Measurements from ENCODE around the gene PPP1R13B. TPM values are rescaled to one million over a fixed set of nuclear protein-coding genes. Genes with fewer than 3 reads are reported as not detected.
A peak's percentile ranks its signal among the peaks of the same experiment; 100 is the strongest.

PPP1R13B gene
- total RNA-seq, 2 donors from 2014 or later: 10.0 to 10.4 TPM

DNA sequence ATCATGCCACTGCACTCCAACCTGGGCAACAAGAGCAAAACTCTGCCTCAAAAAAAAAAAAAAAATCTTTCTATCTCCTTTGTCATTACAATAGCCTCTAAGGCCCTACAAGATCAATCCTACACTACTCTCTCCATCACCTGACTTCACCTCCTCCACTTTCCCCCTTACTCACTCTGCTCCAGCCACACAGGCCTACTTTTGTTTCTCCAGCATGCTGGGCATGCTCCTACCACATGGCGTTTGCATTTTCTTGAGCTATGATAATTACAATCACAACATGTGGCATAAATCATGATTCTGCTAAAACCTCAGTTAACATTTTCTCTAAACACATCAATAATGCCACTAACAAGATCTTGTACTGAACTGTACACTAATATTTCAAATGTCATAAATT is 7.8 kb downstream of the PPP1R13B start:
- H3K9me3 Mint-ChIP-seq: no peaks in the 10 kb centered on the region
- ATAC-seq (replicated peaks): no peak
- H3K27ac Mint-ChIP-seq: peak overlapping the region; percentile 5
- H3K36me3 Mint-ChIP-seq (ENCODE audit: low read depth): peaks cover 7% of the 10 kb centered on the region
- no peak overlapping the region for H3K4me3 Mint-ChIP-seq
- peaks cover 15% of the 10 kb centered on the region for H3K4me1 Mint-ChIP-seq
- no peaks in the 10 kb centered on the region for H3K27me3 Mint-ChIP-seq

- Mint-ChIP-seq H3K9me3 (no peaks in the 10 kb centered on the region), H3K27me3 (no peaks in the 10 kb centered on the region), H3K4me1 (peaks cover 15% of the 10 kb centered on the region), H3K36me3 (ENCODE audit: low read depth) (peaks cover 2% of the 10 kb centered on the region), H3K4me3 (no peak overlapping the region), H3K27ac (peak overlapping the region; percentile 60)
- no peak for ATAC-seq (replicated peaks)
Observed at GRCh38 chr14:103838117-103838516, 9.3 kb downstream of the PPP1R13B start.

DNA sequence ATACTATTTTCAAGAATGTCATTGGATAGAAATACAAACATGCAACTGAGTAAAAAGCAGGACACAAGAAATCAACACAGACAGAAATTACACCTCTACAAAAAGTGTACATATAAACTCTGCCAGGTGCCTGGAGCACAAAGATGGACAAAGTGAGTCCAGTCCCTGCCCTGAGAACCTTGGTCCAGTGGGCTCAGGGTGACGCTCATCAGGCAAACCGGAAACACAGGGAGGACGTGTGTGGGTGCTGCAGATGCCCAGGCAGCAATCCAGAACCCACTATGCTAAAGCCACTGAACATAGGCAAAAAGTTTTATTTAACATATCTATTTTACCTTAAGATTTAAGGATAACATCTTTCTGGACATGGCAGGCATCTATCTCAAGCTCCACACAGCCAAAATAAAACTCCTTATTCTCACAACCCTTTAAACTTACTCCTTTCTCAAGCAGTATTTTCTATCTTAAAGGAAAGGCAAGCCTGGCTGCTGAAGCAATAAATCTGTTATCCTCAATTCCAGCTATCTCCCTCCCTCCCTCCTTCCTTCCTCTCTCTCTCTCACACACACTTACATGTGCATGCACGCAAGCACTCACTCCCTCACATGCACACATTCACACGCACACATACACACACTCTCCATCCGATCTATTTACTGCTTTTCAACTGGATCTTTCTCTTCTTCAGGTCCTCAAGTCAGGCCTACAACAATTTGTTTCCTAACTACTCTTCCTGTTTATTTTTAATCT is 10.2 kb downstream of the PPP1R13B start:
- Mint-ChIP-seq H3K9me3 (no peaks in the 10 kb centered on the region), H3K4me1 (peaks cover 15% of the 10 kb centered on the region), H3K4me3 (no peak overlapping the region), H3K27ac (no peak overlapping the region), H3K36me3 (ENCODE audit: low read depth) (no peaks in the 10 kb centered on the region), H3K27me3 (no peaks in the 10 kb centered on the region)
- ATAC-seq (replicated peaks): no peak

- no peak overlapping the region for H3K4me3 Mint-ChIP-seq
- peaks cover 15% of the 10 kb centered on the region for H3K4me1 Mint-ChIP-seq
- H3K27me3 Mint-ChIP-seq: no peaks in the 10 kb centered on the region
- H3K9me3 Mint-ChIP-seq: no peaks in the 10 kb centered on the region
- H3K36me3 Mint-ChIP-seq (ENCODE audit: low read depth): no peaks in the 10 kb centered on the region
- H3K27ac Mint-ChIP-seq: peak overlapping the region; percentile 46
- ATAC-seq (replicated peaks): no peak
Observed at GRCh38 chr14:103834956-103835355, 12.4 kb downstream of the PPP1R13B start.

DNA sequence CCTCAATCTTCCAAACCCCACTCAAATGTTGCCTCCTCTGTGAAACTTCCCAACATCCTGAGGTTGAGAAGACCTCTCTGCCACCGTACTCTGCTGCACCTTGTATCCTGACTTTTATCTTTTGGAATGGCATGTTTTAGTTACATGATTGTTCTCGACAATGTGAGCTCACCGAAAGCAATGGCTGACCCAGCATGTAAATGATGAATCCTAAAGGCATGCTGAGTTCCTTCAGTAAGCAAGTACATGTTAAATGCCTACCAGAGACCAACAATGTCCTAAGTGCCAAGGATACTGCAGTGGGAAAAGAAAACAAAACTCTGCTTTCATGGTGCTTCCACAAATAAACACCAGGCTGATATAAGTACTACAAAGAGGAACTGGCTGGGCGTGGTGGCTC is 13.7 kb downstream of the PPP1R13B start:
- ATAC-seq (replicated peaks): no peak
- Mint-ChIP-seq H3K27ac (no peak overlapping the region), H3K27me3 (no peaks in the 10 kb centered on the region), H3K4me1 (peaks cover 11% of the 10 kb centered on the region), H3K36me3 (ENCODE audit: low read depth) (no peaks in the 10 kb centered on the region), H3K4me3 (no peak overlapping the region), H3K9me3 (no peaks in the 10 kb centered on the region)

DNA sequence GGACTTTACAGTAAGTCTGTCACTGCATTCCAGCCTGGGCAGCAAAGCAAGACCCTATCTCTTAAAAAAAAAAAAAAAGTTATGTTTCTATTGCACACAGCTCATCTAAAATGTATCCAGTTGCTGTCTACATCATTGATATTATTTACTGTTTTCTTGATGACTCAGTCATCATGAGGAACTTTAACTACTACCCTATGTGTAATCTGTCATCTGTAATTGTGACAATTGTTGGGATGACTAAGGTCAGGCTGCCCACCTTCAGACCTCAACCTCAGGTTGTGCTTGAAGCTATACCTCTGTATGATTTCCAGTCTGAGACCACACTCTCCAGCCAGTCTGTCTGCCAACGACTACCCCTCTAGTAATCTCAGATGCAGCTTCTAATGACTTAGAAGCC is 15.3 kb downstream of the PPP1R13B start:
- H3K4me1 Mint-ChIP-seq: no peaks in the 10 kb centered on the region
- ATAC-seq (replicated peaks): peak; percentile 40
- H3K4me3 Mint-ChIP-seq: no peak overlapping the region
- H3K36me3 Mint-ChIP-seq (ENCODE audit: low read depth): no peaks in the 10 kb centered on the region
- H3K27me3 Mint-ChIP-seq: no peaks in the 10 kb centered on the region
- H3K27ac Mint-ChIP-seq: no peak overlapping the region
- H3K9me3 Mint-ChIP-seq: no peaks in the 10 kb centered on the region

DNA sequence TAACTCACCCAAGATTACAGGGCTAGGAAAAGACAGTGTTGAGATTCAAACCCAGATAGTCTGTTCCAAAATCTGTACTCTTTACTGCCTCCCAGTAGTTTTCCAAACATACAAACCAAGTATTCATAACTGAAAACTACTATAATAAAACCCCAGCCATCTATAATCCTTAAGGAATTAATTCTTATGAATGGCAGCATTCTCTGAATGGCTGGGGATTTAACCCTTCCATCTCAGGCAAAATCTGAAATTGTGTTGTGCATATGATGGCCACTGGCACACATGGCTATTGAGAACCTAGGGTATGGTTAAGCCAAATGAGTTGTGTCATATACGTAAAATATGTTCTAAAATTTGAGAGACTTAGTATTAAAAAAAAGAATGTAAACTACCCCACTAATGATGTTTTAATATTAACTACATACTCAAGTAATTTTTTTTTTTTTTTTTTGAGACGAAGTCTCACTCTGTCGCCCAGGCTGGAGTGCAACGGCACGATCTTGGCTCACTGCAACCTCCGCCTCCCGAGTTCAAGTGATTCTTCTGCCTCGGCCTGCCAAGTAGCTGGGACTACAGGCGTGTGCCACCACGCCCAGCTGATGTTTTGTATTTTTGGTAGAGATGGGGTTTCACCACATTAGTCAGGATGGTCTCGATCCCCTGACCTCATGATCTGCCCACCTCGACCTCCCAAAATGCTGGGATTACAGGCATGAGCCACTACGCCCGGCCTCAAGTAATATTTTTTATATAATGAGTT is 16.7 kb downstream of the PPP1R13B start:
- no peaks in the 10 kb centered on the region for H3K27me3 Mint-ChIP-seq
- H3K36me3 Mint-ChIP-seq (ENCODE audit: low read depth): no peaks in the 10 kb centered on the region
- no peak overlapping the region for H3K27ac Mint-ChIP-seq
- H3K4me1 Mint-ChIP-seq: no peaks in the 10 kb centered on the region
- no peak for ATAC-seq (replicated peaks)
- no peak overlapping the region for H3K4me3 Mint-ChIP-seq
- no peaks in the 10 kb centered on the region for H3K9me3 Mint-ChIP-seq

GRCh38 chr14:103828315-103828967 is 18.9 kb downstream of the PPP1R13B start:
- Mint-ChIP-seq H3K4me1 (no peaks in the 10 kb centered on the region), H3K9me3 (no peaks in the 10 kb centered on the region), H3K36me3 (ENCODE audit: low read depth) (no peaks in the 10 kb centered on the region), H3K27me3 (no peaks in the 10 kb centered on the region), H3K4me3 (no peak overlapping the region), H3K27ac (no peak overlapping the region)
- ATAC-seq (replicated peaks): no peak

DNA sequence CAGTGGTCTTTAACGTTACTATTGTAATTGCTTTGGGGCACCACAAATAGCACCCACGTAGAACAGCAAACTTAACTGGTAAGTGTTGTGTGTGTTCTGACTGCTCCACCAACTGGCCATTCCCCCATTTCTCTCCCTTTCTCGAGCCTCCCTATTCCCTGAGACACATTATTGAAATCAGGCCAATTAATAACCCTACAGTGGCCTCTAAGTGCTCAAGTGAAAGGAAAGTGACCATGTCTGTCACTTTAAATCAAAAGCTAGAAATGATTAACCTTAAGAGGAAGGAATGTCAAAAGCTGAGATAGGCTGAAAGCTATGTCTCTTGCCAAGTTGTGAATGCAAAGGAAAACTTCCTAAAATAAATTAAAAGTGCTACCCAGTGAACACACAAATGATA is 22.3 kb downstream of the PPP1R13B start:
- Mint-ChIP-seq H3K9me3 (no peaks in the 10 kb centered on the region), H3K36me3 (ENCODE audit: low read depth) (no peaks in the 10 kb centered on the region), H3K27ac (no peak overlapping the region), H3K4me1 (peaks cover 4% of the 10 kb centered on the region), H3K27me3 (no peaks in the 10 kb centered on the region), H3K4me3 (no peak overlapping the region)
- no peak for ATAC-seq (replicated peaks)

DNA sequence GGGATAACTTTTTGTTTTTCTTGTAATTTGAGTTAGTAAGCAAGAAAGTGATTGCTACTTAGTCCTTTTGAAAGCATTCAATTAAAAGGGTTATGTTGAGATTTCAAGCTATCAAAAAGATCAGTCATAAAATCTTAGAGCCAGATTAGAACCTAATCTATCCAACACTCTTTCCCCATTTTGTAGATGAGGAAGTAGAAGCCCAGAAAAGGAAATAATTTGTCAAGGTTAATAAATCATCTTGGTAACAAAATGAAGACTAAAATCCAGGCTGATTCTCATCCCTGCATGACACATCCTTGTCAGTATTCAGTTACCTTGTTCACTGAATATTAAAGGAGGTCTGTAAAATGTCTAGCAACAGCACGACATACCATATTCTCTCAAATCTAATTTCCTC is 26.5 kb downstream of the PPP1R13B start:
- ATAC-seq (replicated peaks): no peak
- no peaks in the 10 kb centered on the region for H3K36me3 Mint-ChIP-seq (ENCODE audit: low read depth)
- H3K4me1 Mint-ChIP-seq: peaks cover 14% of the 10 kb centered on the region
- no peaks in the 10 kb centered on the region for H3K9me3 Mint-ChIP-seq
- peak overlapping the region; percentile 53 for H3K27ac Mint-ChIP-seq
- H3K27me3 Mint-ChIP-seq: no peaks in the 10 kb centered on the region
- H3K4me3 Mint-ChIP-seq: no peak overlapping the region

- Mint-ChIP-seq H3K9me3 (no peaks in the 10 kb centered on the region), H3K36me3 (ENCODE audit: low read depth) (no peaks in the 10 kb centered on the region), H3K27ac (peak overlapping the region; percentile 53), H3K27me3 (no peaks in the 10 kb centered on the region), H3K4me3 (peak overlapping the region; percentile 12), H3K4me1 (peaks cover 14% of the 10 kb centered on the region)
- no peak for ATAC-seq (replicated peaks)
Observed at GRCh38 chr14:103820382-103820781, 27.0 kb downstream of the PPP1R13B start.

DNA sequence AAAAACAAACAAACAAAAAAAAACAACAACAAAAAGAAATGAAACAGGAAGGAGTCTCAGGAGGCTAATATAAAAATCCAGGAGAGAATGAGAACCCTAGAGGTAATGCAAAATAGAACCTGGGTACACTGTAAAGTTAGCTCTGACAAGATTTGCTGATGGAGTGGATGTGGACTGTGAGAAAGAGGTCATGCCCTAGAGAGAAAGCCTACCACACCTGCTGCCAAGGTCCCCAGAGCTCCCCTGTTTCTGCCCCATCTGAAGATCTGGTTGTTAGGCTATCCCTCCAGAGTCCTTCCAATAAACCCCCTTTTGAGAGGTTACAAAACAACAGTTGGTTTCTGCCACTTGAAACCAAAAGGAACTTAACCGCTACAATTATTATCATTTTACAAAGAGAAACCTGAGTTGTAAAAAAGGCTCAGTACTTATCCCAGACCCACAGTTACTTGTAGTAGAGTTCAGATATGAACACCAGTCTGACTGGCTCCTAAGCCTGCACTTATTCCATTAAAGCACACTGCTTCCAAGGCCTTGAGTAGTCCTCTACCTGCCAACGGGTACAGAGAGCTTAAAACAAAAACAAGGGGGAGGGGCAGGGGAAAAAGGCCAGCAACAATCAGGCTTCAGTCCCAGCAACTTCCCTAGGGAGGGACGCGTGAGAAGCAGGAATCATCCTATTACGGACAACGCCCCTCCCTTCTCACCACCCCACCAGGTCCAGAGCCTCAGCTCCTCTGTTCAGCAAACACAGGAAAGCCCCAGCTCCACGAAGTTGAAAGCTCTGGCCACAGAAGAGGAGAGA is 27.7 kb downstream of the PPP1R13B start:
- Mint-ChIP-seq H3K36me3 (ENCODE audit: low read depth) (no peaks in the 10 kb centered on the region), H3K4me3 (peak overlapping the region; percentile 12), H3K4me1 (peaks cover 14% of the 10 kb centered on the region), H3K9me3 (no peaks in the 10 kb centered on the region), H3K27ac (peak overlapping the region; percentile 53), H3K27me3 (no peaks in the 10 kb centered on the region)
- ATAC-seq (replicated peaks): no peak

- peak overlapping the region; percentile 53 for H3K27ac Mint-ChIP-seq
- H3K9me3 Mint-ChIP-seq: no peaks in the 10 kb centered on the region
- no peak overlapping the region for H3K4me3 Mint-ChIP-seq
- H3K27me3 Mint-ChIP-seq: no peaks in the 10 kb centered on the region
- no peak for ATAC-seq (replicated peaks)
- peaks cover 14% of the 10 kb centered on the region for H3K4me1 Mint-ChIP-seq
- H3K36me3 Mint-ChIP-seq (ENCODE audit: low read depth): no peaks in the 10 kb centered on the region
Observed at GRCh38 chr14:103818870-103819269, 28.5 kb downstream of the PPP1R13B start.

- H3K27me3 Mint-ChIP-seq: no peaks in the 10 kb centered on the region
- peak overlapping the region; percentile 53 for H3K27ac Mint-ChIP-seq
- ATAC-seq (replicated peaks): no peak
- no peaks in the 10 kb centered on the region for H3K36me3 Mint-ChIP-seq (ENCODE audit: low read depth)
- peak overlapping the region; percentile 4 for H3K4me3 Mint-ChIP-seq
- H3K9me3 Mint-ChIP-seq: no peaks in the 10 kb centered on the region
- H3K4me1 Mint-ChIP-seq: peaks cover 14% of the 10 kb centered on the region
Observed at GRCh38 chr14:103818422-103818821, 29.0 kb downstream of the PPP1R13B start.

Data from activated T-helper 17 cell treated with anti-CD3 and anti-CD28 coated beads, Interleukin-2, amount 50 U/mL, for 72 hours (primary cell).